MM.1S (cell line): ENCODE results near the gene F7.

ENCODE experiments used
- CTCF ChIP-seq: fragments of 300-600 bp; sonication (generic); IDR thresholded peaks from 2 replicates; pipeline ENCODE4 v1.5.1; 2016; ENCODE audit warnings: antibody characterized with exemption, low read length, mixed read lengths
- EZH2phosphoT487 ChIP-seq: fragments of 300-600 bp; sonication (generic); IDR thresholded peaks from 2 replicates; pipeline ENCODE4 v1.6.1; 2018; ENCODE audit warnings: antibody characterized with exemption, low read length

- TF ChIP-seq CTCF (no peak), EZH2phosphoT487 (no peak)
Observed at GRCh38 chr13:113110852-113111315, 5.3 kb downstream of the F7 start.
